ENCODE data around the gene TBC1D21. TPM values are rescaled to one million over a fixed set of nuclear protein-coding genes. Genes with fewer than 3 reads are reported as not detected.

Gene TBC1D21
- total RNA-seq, 1 experiment from 2014 or later: not detected

- Histone ChIP-seq H3K79me2 (ENCODE audit: low read depth) (no peaks in the 10 kb centered on the region), H3K4me2 (no peak overlapping the region), H3K4me1 (replicated peaks; ENCODE audit: insufficient read depth) (no peaks in the 10 kb centered on the region), H3K9me3 (ENCODE audit: insufficient read depth, low read depth) (no peaks in the 10 kb centered on the region), H3K27ac (no peak overlapping the region), H3K36me3 (ENCODE audit: low read depth) (no peaks in the 10 kb centered on the region), H4K20me1 (ENCODE audit: insufficient read depth) (no peaks in the 10 kb centered on the region; the same call in 1 of the 2 replicates), H3F3A (ENCODE audit: insufficient read depth, low read depth) (no peaks in the 10 kb centered on the region), H2AFZ (no peak overlapping the region), H3K9me2 (ENCODE audit: insufficient read depth) (no peaks in the 10 kb centered on the region), H3K4me3 (no peak overlapping the region), H3K27me3 (ENCODE audit: insufficient read depth, low read depth) (peaks cover 97% of the 10 kb centered on the region)
- BruUV-seq (replicated peaks): no TSS peak
- intact Hi-C loops (cut with micrococcal nuclease; ENCODE audit: unreplicated experiment): no loop called here
- TF ChIP-seq CTCF (conservative IDR thresholded peaks at IDR 0.05) (no peak), EZH2 (IDR thresholded peaks at IDR 0.05; ENCODE audit: low read depth) (no peak)
- CTCF ChIA-PET: interaction anchor here (0.6 kb wide), 1 partner anchor 67 kb away, joined by 3 read pairs; no protein-coding TSS in a partner anchor
- DNase-seq: no peak
- POLR2A ChIA-PET (ENCODE audit: unreplicated experiment): no interaction called here
These were observed 6.9 kb upstream of the TBC1D21 start for GRCh38 chr15:73866481-73866880.

DNA sequence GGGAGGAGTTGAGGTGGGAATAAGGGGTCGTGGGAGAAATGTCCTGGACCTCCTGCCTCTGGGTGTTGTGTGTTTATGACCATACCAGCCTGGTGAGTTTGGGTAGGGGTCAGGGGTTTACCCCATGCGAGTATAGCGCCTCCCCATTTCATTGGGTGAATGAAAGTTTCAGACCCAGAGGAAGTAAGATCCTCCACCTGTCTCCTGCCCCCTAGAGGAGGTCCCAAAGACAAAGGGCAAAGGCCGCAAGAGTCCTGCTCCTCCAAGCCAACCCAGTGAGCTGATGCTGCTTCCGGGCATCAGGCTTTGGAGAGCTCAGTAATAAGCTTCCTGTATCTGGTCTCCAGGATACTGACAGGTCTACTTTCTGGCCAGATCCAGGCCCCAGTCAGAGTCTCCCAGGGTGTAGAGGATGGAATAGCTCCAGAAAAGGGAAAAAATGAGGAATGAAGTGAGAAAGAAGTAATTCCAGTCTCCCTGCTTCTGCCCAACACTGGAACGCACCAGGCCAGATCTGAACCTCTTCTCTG, 6.4 kb upstream of the TBC1D21 start:
- no peak overlapping the region for H3K4me2 ChIP-seq
- H4K20me1 ChIP-seq (ENCODE audit: insufficient read depth): no peaks in the 10 kb centered on the region; the same call in 1 of the 2 replicates
- no TSS peak for BruUV-seq (replicated peaks)
- intact Hi-C loops (cut with micrococcal nuclease; ENCODE audit: unreplicated experiment): no loop called here
- H3K9me3 ChIP-seq (ENCODE audit: insufficient read depth, low read depth): no peaks in the 10 kb centered on the region
- TF ChIP-seq CTCF (conservative IDR thresholded peaks at IDR 0.05): no peak
- TF ChIP-seq EZH2 (IDR thresholded peaks at IDR 0.05; ENCODE audit: low read depth): no peak
- H3F3A ChIP-seq (ENCODE audit: insufficient read depth, low read depth): no peaks in the 10 kb centered on the region
- H3K4me3 ChIP-seq: no peak overlapping the region
- no peaks in the 10 kb centered on the region for H3K79me2 ChIP-seq (ENCODE audit: low read depth)
- ChIA-PET POLR2A (ENCODE audit: unreplicated experiment) (no interaction called here), CTCF (no interaction called here)
- no peak overlapping the region for H3K27ac ChIP-seq
- no peak for DNase-seq
- H3K4me1 ChIP-seq (replicated peaks; ENCODE audit: insufficient read depth): no peaks in the 10 kb centered on the region
- H3K9me2 ChIP-seq (ENCODE audit: insufficient read depth): no peaks in the 10 kb centered on the region
- no peaks in the 10 kb centered on the region for H3K36me3 ChIP-seq (ENCODE audit: low read depth)
- no peak overlapping the region for H2AFZ ChIP-seq
- peaks cover 96% of the 10 kb centered on the region for H3K27me3 ChIP-seq (ENCODE audit: insufficient read depth, low read depth)

DNA sequence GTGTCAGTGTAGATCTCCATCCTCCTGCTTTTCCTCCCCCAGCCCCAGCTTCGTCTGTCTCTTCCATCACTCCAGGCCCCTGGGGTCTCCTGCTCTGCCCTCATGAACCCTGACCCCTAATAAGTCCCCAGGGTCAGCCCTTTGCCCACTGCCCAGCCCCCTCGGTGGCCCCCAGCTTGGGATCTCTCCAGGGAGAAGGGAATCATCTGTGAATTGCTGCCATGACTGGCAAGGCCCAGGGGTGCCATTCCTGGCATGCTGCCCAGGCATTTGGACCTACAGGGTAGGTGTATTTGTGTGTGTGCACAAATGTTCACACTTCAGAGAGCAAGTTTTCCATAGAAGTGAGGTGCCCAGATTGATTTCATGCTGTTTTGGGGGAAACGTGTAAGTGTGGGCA, 5.9 kb upstream of the TBC1D21 start:
- DNase-seq: no peak
- no peaks in the 10 kb centered on the region for H3F3A ChIP-seq (ENCODE audit: insufficient read depth, low read depth)
- no peaks in the 10 kb centered on the region; the same call in 1 of the 2 replicates for H4K20me1 ChIP-seq (ENCODE audit: insufficient read depth)
- no TSS peak for BruUV-seq (replicated peaks)
- no peaks in the 10 kb centered on the region for H3K79me2 ChIP-seq (ENCODE audit: low read depth)
- TF ChIP-seq CTCF (conservative IDR thresholded peaks at IDR 0.05) (no peak), EZH2 (IDR thresholded peaks at IDR 0.05; ENCODE audit: low read depth) (no peak)
- ChIA-PET POLR2A (ENCODE audit: unreplicated experiment) (no interaction called here), CTCF (no interaction called here)
- peaks cover 96% of the 10 kb centered on the region for H3K27me3 ChIP-seq (ENCODE audit: insufficient read depth, low read depth)
- intact Hi-C loops (cut with micrococcal nuclease; ENCODE audit: unreplicated experiment): no loop called here
- no peak overlapping the region for H3K27ac ChIP-seq
- H2AFZ ChIP-seq: no peak overlapping the region
- H3K9me2 ChIP-seq (ENCODE audit: insufficient read depth): no peaks in the 10 kb centered on the region
- no peaks in the 10 kb centered on the region for H3K9me3 ChIP-seq (ENCODE audit: insufficient read depth, low read depth)
- H3K4me2 ChIP-seq: no peak overlapping the region
- no peaks in the 10 kb centered on the region for H3K4me1 ChIP-seq (replicated peaks; ENCODE audit: insufficient read depth)
- H3K36me3 ChIP-seq (ENCODE audit: low read depth): no peaks in the 10 kb centered on the region
- no peak overlapping the region for H3K4me3 ChIP-seq

Data from PC-9 (cell line).